Measurements from ENCODE around the gene ZNF117.
"Not testable (repeated sequence)": the region's sequence is repeated elsewhere in the genome, so short reads cannot be mapped to it uniquely, and the experiment has no call there.

The ZNF117 gene

DNA sequence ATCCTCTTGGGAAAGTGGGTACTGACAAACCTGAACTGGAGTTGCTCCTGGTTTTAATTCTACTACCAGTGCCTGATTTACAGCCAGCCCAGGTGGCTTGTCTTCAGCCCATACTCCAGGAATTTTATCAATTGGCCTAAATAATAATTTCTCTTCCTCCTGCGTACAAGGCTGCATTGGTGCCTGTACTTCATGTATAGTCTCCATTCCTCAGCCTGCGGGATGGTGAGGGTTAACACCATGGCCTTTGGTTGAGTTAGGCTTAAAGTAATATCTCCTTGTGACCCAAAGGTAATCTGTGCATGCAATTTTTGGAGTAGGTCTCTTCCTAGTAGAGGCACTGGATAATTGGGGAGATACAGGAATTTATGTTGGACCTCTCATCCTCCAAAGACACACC, 5.5 kb upstream of the ZNF117 start:
- no peak for DNase-seq

DNA sequence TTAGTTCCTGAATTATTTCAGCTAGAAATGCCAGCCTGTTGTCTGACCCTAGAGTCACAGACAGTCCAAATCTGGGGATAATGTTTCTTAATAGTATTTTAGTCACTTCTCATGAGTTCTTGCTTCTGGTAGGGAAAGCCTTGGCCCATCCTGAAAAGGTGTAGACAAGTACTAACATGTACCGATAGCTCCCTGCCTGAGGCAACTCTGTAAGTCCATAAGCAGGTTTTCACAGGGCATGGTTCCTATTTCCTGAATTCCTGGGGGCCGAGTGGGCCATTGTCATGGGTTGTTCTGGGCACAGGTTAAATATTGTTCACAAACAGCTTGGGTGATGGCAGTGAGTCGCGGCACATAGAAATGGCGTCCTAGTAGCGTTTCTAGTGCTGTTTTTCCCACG, 3.1 kb upstream of the ZNF117 start:
- no peak for DNase-seq

DNA sequence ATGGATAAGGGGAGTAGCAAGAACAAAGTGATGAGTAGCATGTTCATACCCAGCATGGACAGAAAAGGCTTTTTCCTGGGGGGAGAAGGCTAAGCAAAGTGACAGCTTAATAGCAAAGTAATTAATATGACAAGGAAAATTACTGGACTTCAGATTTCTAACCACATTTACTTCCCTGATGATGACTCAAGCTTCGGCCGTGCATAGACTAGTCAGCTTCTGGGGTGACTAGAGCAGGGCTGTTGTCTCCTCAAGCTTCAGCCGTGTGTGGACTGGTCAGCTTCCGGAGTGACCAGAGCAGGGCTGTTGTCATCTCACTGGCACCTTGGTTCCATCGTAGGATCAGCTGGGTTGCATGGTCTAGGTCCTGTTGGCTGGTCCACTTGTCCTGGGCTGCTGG, 2.1 kb upstream of the ZNF117 start:
- DNase-seq: no peak

DNA sequence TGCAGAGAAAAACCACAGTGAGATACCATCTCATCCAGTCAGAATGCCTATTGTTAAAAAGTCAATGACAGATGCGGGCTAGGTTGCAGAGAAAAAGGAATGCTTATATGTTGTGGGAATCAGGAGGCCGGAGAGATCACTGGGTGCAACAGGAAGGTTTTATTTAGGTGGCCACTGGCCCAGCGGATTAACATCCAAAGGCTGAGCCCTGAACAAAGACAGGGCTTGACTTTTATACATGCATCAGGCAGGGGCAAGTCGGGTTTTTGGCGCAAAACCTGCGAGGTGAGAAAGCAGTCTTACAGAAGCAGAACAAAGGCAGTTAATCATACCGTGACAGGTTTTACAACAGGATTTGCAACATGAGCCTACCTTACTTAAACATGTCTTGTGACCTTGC, 620 bp downstream of the ZNF117 start:
- DNase-seq: no peak

DNA sequence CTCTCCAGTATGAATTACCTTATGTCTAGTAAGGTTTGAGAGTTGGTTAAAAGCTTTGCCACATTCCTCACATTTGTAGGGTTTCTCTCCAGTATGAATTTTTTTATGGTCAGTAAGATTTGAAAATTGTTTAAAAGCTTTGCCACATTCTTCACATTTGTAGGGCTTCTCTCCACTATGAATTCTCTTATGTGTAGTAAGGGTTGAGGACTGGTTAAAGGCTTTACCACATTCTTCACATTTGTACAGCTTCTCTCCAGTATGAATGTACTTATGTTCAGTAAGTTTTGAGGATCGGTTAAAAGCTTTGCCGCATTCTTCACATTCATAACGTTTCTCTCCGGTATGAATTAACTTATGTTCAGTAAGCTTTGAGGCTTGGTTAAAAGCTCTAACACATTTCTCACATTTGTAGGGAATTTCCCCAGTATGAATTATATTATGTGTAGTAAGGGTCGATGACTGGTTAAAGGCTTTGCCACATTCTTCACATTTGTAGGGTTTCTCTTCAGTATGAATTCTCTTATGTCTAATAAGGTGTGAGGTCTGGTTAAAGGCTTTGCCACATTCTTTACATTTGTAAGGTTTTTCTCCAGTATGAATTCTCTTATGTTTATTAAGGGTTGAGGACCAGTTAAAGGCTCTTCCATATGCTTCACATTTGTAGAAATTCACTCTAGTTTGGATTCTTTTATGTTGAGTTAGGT, 12.2 kb downstream of the ZNF117 start:
- no peak for DNase-seq

DNA sequence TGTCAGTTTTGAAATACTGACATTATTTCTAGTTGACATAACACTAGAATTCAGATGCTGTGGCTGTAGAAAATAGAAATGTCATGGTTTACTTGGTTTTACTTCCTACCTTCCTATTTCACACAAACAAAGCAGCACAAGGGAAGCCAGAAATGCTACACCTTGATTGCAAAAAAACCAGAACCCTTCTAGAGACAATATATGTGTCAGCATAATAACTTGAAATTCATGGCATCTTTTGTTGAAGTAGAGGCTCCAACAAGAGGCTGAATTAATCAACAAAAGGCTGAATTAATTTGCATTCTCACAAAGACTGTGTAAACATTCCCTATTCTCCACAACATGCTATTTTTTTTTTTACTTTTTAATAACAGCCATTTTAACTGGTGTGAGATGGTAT, 25.2 kb downstream of the ZNF117 start:
- DNase-seq: no peak

DNA sequence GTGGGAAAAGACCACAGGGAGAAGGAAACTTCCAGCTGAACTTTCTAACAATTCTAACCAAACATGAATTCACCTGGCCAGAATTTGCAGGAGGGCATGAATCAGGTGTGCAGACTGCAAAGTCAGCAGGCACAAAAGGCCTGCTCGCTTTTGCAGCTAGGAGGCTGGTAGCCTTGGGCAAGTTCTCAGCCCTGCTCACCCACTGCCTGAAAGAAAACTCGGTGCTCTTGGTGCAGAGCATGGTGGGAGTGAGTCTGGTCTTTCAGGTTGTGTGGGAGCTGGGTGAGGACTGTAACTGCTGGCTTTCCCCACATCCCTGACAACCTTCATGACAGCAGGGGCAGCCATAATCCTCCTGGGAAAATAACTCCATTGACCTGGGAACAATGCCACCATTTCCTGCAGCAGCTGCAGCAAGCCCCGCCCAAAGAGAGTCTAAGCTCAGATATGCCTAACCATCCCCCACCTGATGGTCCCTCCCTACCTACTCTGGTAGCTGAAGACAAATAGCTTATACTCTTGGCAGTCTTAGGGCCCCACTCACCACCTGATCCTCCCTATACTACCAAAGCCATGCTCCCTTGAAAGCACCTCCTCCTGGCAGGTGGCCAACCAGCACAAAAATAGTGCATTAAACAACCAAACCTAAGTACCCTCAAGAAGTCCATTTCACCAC, 31.6 kb downstream of the ZNF117 start:
- DNase-seq: no peak

DNA sequence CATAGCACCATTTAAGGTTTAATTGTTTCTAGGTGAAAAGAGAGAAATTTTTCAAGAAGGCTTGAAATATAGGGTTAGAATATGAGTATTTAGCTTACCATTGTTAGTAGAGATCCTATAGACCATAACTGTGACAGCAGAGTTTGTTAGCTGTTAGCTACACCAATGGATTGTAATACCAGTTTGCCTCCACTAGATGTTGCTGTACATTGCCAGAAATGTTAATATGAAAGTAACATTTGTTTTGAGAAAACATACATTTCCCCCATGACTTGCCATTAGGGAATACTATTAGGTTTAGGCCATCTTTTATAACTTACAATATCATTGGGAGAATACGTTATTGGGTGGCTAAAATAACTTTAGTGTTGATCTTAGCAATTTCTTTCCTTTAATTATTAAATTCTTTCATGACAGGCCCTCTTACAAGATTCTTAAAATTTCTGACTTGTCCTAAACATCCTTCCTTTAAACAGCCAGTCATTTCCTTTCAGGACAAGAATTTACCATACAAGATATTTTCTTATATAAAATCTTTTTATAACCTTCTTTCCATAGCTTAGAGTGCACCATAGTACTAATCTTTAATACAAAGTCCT, 39.5 kb downstream of the ZNF117 start:
- peak in 1 of 2 donors; percentile 62 for DNase-seq

DNA sequence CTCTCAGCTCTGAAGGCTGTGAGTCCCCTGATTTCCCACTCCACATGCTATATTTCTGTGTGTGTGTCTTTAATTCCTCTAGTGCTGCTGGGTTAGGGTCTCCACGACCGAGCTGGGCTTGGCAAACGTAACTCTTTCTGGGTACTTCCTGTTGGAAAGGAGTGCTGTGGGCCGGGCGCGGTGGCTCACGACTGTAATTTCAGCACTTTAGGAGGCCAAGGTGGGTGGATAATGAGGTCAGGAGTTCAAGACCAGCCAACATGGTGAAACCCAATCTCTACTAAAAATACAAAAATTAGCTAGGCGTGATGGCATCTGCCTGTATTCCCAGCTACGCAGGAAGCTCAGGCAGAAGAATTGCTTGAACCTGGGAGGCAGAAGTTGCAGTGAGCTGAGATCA, 40.2 kb downstream of the ZNF117 start:
- not testable (repeated sequence) for DNase-seq

DNA sequence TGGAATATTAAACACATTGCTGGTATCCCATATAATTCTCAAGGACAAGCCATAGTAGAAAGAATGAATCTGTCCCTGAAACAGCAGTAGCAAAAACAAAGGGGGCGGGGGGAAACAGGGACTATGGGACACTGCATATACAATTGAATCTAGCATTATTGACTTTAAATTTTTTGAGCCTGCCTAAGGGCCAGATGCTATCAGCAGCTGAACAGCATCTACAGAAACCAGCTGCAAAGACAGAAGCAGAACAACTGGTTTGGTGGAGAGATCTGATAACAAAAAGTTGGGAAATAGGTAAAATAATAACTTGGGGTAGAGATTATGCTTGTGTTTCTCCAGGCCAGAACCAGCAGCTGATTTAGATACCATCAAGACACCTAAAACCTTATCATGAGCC, 42.1 kb downstream of the ZNF117 start:
- DNase-seq: not testable (repeated sequence)

DNA sequence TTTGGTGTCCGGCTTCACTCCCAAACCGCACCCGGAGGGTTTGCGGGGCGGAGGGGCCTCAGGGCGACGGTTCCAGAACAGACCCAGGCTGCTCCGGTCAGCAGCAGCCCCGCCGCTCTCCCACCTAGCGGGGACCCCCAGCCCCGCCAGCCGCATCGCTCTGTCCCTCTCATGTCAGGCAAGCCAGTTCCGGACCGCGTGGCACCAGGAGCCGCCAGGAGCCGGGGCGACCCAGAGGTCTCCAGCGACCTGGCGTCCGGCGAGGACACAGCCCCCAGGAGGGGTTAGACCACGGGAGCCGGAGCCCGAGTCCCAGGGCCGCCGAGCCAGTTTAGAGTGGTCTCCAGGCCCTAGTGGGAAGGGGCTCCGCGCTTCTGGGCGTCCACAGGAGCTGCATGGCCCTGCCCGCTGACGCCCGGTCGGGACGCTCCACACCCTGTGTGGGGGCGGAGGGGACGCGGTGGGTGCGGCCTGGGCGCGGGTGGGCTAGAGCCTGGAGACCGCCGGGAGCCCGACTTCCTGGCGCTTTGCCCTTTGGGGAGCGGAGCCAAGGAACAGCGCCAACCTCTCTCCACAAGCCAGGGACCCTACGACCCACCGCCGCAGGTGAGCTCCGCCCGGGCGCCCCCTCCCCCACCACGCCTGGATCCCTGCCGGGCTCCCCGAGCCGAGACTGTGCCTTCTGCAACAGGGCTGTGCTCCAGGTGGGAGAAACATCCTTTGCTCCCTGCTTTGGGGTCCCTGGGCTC, 43.4 kb downstream of the ZNF117 start:
- DNase-seq: no peak

DNA sequence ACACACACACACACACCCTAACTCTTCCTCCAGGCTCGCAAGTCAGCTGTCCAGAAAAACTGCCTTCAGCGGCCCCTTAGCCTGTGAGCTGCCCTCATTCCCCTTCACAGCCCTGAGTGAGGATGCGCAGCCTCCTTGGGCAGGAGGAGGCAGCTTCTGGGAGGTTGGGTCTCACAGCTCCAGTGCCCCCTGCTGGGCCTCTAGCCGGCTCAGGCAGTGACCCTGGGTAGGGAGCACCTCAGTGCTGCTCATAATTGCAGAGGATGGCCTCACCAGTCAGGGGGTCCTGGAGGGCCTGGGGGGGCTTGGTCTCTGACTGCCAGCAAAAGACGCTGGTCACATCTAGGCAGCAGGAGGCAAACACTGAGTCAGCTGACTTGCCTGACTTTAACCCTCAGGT, 44.1 kb downstream of the ZNF117 start:
- peak in 1 of 2 donors; percentile 8 for DNase-seq

DNA sequence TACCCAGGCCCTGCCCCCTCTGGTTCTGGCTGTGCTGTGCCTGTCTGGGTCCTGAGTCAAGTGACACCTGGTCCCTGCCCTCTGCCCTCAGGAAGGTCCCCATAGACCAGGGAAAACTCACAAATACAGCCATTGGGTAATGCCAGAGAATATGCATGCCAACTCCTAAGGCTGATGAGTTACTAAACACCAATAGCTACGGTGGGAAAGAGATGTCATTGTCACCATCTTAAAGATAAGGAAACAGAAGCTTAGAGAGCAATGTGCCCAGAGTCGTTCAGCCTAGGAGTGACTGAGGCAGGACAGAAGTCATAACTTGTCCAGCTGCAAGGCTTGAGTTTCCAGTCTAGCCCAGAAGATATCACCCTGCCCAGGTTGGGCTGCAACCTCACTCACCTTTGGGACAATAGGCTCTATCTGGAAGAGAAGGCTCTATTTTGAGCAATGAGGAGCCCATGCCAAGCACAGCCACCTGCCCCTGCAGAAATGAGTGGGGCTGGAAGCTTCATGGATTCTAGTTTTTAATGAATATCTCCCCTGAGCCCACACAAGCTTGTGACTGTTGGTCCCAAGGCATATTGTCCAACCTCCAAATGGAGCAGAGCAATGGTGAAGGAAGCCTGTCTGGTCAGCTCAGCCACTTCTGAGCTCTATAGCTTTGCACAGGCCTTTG, 45.2 kb downstream of the ZNF117 start:
- DNase-seq: no peak

DNA sequence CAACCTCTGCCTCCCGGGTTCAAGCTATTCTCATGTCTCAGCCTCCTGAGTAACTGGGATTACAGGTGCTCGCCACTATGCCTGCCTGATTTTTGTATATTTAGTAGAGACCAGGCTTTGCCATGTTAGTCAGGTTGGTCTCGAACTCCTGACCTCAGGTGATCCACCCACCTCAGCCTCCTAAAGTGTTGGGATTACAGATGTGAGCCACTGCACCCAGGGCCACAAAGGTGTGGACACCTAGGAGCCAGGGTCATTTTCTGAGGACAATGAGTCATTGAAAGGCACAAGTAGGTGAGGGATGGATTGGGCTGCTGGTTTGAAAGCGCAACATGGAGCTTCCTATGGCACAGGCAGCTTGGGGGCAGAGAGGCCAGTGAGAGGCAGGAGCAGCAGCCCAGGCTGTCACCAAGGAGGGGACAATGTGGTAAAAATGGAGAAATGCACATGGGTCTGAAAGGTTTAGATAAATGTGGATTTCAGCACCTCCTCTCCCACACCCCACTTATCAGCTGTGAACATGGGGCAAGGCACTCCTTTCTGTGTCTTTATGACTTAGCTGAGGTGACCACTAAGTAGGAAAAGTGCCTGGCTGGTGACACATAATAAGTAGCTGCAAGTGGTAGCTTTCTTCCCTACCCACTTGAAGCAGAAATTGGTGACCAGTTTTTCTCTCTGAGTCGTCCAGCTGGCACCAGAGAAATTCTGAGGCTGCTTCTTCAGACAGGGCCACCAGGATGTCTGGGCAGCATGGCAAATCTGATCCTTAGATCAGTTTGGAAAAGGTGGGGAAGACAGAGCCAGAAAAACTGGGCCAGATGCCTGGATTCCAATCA, 46.0 kb downstream of the ZNF117 start:
- not testable (repeated sequence) for DNase-seq

DNA sequence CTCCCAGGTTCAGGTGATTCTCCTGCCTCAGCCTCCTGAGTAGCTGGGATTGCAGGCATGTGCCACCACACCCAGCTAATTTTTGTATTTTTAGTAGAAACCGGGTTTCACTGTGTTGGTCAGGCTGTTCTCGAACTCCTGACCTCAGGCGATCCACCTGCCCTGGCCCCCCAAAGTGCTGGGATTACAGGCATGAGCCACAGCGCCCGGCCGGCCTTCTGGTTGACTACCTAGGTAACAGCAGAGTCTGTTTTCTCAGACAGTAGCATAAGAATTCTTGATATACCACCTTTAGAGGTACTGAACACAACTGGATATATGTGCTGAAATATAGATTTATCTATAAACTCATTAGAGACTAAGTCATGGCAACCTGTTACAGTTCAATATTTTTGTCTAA, 50.8 kb downstream of the ZNF117 start:
- DNase-seq: not testable (repeated sequence)

DNA sequence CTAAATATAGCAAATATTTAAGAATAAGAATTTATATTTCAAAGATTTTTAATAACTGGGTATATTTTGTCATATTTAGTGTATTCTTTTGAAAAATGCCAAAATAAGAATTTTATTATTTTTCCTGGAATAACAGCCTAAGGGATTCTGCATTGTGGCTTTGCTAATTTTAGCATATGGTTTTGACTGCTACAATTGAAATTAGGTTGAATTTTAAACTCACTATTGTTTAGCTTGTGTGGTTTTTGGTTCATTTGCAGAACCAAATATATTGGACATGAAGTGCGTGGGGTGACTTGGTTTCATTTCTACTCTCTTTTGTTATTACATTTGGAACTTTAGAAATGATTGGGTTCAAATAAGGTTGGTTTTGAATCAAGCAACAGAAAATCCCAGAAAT, 52.3 kb downstream of the ZNF117 start:
- no peak for DNase-seq

DNA sequence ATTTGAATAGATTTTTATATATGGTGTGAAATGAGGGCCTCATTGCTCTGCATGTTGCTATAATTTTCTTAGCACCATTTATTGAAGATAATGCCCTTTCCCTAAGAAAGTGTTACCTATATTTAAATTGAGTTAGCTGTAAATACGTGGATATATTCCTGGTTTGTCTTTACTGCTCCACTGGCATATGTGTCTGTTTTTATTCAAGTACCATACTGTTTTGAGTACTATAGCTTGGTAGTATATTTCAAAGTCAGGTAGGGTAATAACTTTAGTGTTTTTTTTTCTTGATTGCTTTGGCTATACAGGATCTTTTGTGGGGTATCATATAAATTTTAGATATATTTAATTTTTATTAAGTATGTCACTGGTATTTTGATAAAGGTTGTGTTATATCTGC, 56.4 kb downstream of the ZNF117 start:
- no peak for DNase-seq

DNA sequence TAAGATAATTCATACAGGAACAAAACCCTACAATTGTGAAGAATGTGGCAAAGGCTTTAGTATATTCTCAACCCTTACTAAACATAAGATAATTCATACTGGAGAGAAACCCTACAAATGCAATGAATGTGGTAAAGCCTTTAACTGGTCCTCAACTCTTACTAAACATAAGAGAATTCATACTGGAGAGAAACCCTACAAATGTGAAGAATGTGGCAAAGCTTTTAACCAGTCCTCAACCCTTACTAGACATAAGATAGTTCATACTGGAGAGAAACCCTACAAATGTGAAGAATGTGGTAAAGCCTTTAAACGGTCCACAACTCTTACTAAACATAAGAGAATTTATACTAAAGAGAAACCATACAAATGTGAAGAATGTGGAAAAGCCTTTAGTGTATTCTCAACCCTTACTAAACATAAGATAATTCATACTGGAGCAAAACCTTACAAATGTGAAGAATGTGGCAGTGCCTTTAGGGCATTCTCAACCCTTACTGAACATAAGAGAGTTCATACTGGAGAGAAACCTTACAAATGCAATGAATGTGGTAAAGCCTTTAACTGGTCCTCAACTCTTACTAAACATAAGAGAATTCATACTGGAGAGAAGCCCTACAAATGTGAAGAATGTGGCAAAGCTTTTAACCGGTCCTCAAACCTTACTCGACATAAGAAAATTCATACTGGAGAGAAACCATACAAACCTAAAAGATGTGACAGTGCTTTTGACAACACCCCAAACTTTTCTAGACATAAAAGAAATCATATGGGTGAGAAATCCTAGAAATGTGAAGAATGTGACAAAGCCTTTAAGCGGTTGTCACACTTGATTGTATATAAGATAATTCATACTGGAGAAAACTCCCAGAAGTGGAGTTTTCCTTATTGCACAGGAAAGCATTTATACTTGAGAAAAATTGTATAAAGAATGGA, 62.3 kb downstream of the ZNF117 start:
- DNase-seq: not testable (repeated sequence)

Measured in CD4-positive, alpha-beta T cell treated with Interferon alpha-2 for 1 hour (primary cell).